ENCODE measurements around the gene INPP5D. TPM values are rescaled to one million over a fixed set of nuclear protein-coding genes. Genes with fewer than 3 reads are reported as not detected.

Gene INPP5D
- polyA plus RNA-seq, 3 donors: 30.6 to 90.2 (median 54.8) TPM

GRCh38 chr2:233256048-233256447 lies 195.9 kb downstream of the INPP5D start:
- Histone ChIP-seq H3K27me3 (ENCODE audit: control insufficient read depth in 2 of 2, insufficient read depth in 2 of 2, low read length in 2 of 2) (no peaks in the 10 kb centered on the region), H2AFZ (ENCODE audit: insufficient read depth, low read depth, low read length, poor library complexity, severe bottlenecking) (no peak overlapping the region), H3K79me2 (ENCODE audit: insufficient read depth, low read length) (peaks cover 87% of the 10 kb centered on the region), H3K9ac (ENCODE audit: insufficient read depth, low read length, poor library complexity, severe bottlenecking) (no peak overlapping the region), H3K4me1 (ENCODE audit: control insufficient read depth in 1 of 2, insufficient read depth in 2 of 2, low read length in 2 of 2) (peaks cover 18 to 24% of the 10 kb centered on the region in 2 donors), H3K36me3 (replicated peaks in 1 of 2; ENCODE audit: control insufficient read depth in 1 of 2, insufficient read depth in 2 of 2, low read length in 2 of 2) (peaks cover 62 to 71% of the 10 kb centered on the region in 2 donors), H3K4me3 (replicated peaks in 1 of 3; ENCODE audit: low read depth in 2 of 3, low read length in 3 of 3) (no peak overlapping the region), H4K20me1 (ENCODE audit: insufficient read depth, low read length) (peaks cover 66% of the 10 kb centered on the region), H3K27ac (ENCODE audit: low read depth in 1 of 2, low read length in 2 of 2) (no peak overlapping the region), H3K4me2 (replicated peaks; ENCODE audit: extremely low read depth, low read length, poor library complexity, severe bottlenecking) (no peak overlapping the region), H3K9me3 (replicated peaks in 1 of 2; ENCODE audit: control insufficient read depth in 1 of 2, insufficient read depth in 1 of 2, low read length in 2 of 2) (no peaks in the 10 kb centered on the region)
- H3K36me3 Mint-ChIP-seq: peaks cover 47 to 58% of the 10 kb centered on the region in 2 donors
- no peak for TF ChIP-seq CTCF (IDR thresholded peaks at IDR 0.05)
- 100% methylated on average over 1 of the region's 4 CpGs for WGBS (ENCODE audit: insufficient coverage)
- H3K4me1 Mint-ChIP-seq: peaks cover 16% of the 10 kb centered on the region
- intact Hi-C loops (cut with micrococcal nuclease): loop anchor here (10.0 kb wide), 2 partner anchors 401 to 421 kb away; no protein-coding TSS in a partner anchor
- H3K4me3 Mint-ChIP-seq: no peak overlapping the region
- no peak for DNase-seq
- H3K27ac Mint-ChIP-seq: no peak overlapping the region
- no peaks in the 10 kb centered on the region for H3K9me3 Mint-ChIP-seq
- H3K27me3 Mint-ChIP-seq (ENCODE audit: low read depth in 3 of 3): no peaks in the 10 kb centered on the region

Small RNA genes lying within 50 kb of the gene (small RNA-seq; reads per million reads assigned to genes)
- gene RN7SL32P (ENCODE audit: insufficient read length, low read depth): not detected

Other genes with a start within 250 kb of the INPP5D start
- under 1 TPM in 1 of 3 donors, not detected in 2; 0.61 TPM for gene SNORC, start 190.1 kb upstream of the INPP5D start, polyA plus RNA-seq
- gene NGEF, start 47.1 kb upstream of the INPP5D start, polyA plus RNA-seq: not detected
- not detected for gene NEU2, start 27.7 kb upstream of the INPP5D start, polyA plus RNA-seq
- gene ATG16L1, start 191.3 kb downstream of the INPP5D start, polyA plus RNA-seq: 10 to 100 TPM in 1 of 3 donors, 1 to 10 TPM in 2; 3.3 to 22.9 (median 4.3) TPM
- under 1 TPM in 2 of 3 donors, not detected in 1; 0.04 to 0.87 TPM for gene SAG, start 247.5 kb downstream of the INPP5D start, polyA plus RNA-seq

Measured in CD14-positive monocyte (primary cell).